SU-DHL-6 (cell line): Measurements from ENCODE around the gene CPA5.

ENCODE experiments used
- H2AFZ ChIP-seq: fragments of 200-600 bp; sonication (generic); 2 replicates; pipeline ENCODE4 v1.6.1; 2014; ENCODE audit warnings: low read depth, mild to moderate bottlenecking, moderate library complexity, mixed read lengths, antibody characterized with exemption, low read length; ENCODE audit not compliant: severe bottlenecking
- H3F3A ChIP-seq: fragments of 200-600 bp; shearing (Covaris generic); 2 replicates; pipeline ENCODE4 v1.6.0; 2016; ENCODE audit warnings: antibody characterized with exemption, mild to moderate bottlenecking; ENCODE audit not compliant: insufficient read depth
- H3K27ac ChIP-seq: fragments of 200-600 bp; sonication (generic); 2 replicates; pipeline ENCODE4 v1.5.1; 2016; ENCODE audit warnings: low read depth, mild to moderate bottlenecking, low read length, moderate library complexity, mixed read lengths
- H3K27me3 ChIP-seq: fragments of 200-600 bp; sonication (generic), shearing (Covaris generic); 2 replicates; pipeline ENCODE4 v1.6.0; 2014; ENCODE audit warnings: mild to moderate bottlenecking, low read length
- H3K36me3 ChIP-seq: fragments of 200-600 bp; sonication (generic); 2 replicates; pipeline ENCODE4 v1.6.1; 2014; ENCODE audit warnings: mild to moderate bottlenecking, low read length, mixed read lengths
- H3K4me2 ChIP-seq: fragments of 300-600, 200-600 bp; shearing (Covaris generic), sonication (generic); 2 replicates; pipeline ENCODE4 v1.6.0; 2014; ENCODE audit warnings: low read length, low read depth, mild to moderate bottlenecking; ENCODE audit not compliant: poor library complexity, severe bottlenecking
- H3K4me3 ChIP-seq: fragments of 200-600 bp; sonication (generic); 2 replicates; pipeline ENCODE4 v1.5.1; 2014; ENCODE audit warnings: antibody characterized with exemption, low read length, mild to moderate bottlenecking, mixed read lengths; ENCODE audit not compliant: insufficient read depth, poor library complexity, severe bottlenecking
- H3K79me2 ChIP-seq: fragments of 200-600 bp; sonication (generic); 2 replicates; pipeline ENCODE4 v1.6.1; 2014; ENCODE audit warnings: mild to moderate bottlenecking, low read length, moderate library complexity; ENCODE audit not compliant: insufficient read depth
- H3K9ac ChIP-seq: fragments of 200-600 bp; sonication (generic); 2 replicates; pipeline ENCODE4 v1.7.0; 2014; ENCODE audit warnings: mild to moderate bottlenecking, low read length
- H3K9me2 ChIP-seq: fragments of 200-600 bp; sonication (generic); replicated peaks from 2 replicates; pipeline ENCODE4 v1.6.1; 2014; ENCODE audit warnings: low read length; ENCODE audit not compliant: insufficient read depth
- H3K9me3 ChIP-seq: fragments of 200-600 bp; sonication (generic); 2 replicates; pipeline ENCODE4 v1.6.1; 2014; ENCODE audit warnings: low read length, mixed read lengths; ENCODE audit not compliant: insufficient read depth
- H4K20me1 ChIP-seq: fragments of 200-600 bp; sonication (generic); 2 replicates; pipeline ENCODE4 v1.6.1; 2014; ENCODE audit warnings: low read depth, mild to moderate bottlenecking, antibody characterized with exemption, low read length, moderate library complexity, mixed read lengths
- EZH2phosphoT487 ChIP-seq: fragments of 200-600 bp; sonication (generic), shearing (Covaris generic); conservative IDR thresholded peaks from 2 replicates; pipeline ENCODE4 v1.6.1; 2018; ENCODE audit warnings: mild to moderate bottlenecking, antibody characterized with exemption, low read length, moderate library complexity, mixed read lengths
- TF ChIP-seq, protein P1 (sequence below): fragments of 200-600 bp; sonication (generic); IDR thresholded peaks from one replicate; pipeline ENCODE4 v1.5.1; 2017; ENCODE audit warnings: antibody characterized with exemption, mild to moderate bottlenecking, low read length, moderate library complexity; ENCODE audit not compliant: insufficient read depth, poor library complexity, severe bottlenecking

Gene CPA5

DNA sequence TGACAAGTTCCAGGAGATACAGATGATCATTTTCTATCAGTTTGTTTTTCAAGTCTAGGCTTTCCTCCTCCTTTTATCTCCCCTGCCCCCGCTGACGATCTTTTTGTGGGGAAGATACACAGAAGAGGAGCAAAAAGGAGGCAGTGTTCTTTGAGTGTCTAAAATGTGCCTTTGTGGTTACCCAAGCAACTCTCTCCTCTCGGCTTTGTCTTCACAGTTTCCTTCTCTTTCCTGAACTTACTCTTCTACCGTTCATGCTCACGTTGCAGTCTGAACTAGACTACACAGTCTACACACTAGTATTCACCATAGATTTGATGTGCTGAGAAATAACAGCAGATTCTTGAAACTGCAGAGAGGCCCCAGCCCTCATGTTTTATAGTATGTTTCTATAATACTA is 72.6 kb downstream of the CPA5 start:
- H4K20me1 ChIP-seq: no peaks in the 10 kb centered on the region
- H3K9me3 ChIP-seq: no peaks in the 10 kb centered on the region
- H3F3A ChIP-seq: no peaks in the 10 kb centered on the region
- H3K4me2 ChIP-seq: no peak overlapping the region
- H2AFZ ChIP-seq: no peak overlapping the region
- no peaks in the 10 kb centered on the region for H3K79me2 ChIP-seq
- no peaks in the 10 kb centered on the region for H3K9me2 ChIP-seq
- no peak overlapping the region for H3K27ac ChIP-seq
- no peaks in the 10 kb centered on the region for H3K27me3 ChIP-seq
- no peak for TF ChIP-seq EZH2phosphoT487
- TF ChIP-seq, protein P1, sequence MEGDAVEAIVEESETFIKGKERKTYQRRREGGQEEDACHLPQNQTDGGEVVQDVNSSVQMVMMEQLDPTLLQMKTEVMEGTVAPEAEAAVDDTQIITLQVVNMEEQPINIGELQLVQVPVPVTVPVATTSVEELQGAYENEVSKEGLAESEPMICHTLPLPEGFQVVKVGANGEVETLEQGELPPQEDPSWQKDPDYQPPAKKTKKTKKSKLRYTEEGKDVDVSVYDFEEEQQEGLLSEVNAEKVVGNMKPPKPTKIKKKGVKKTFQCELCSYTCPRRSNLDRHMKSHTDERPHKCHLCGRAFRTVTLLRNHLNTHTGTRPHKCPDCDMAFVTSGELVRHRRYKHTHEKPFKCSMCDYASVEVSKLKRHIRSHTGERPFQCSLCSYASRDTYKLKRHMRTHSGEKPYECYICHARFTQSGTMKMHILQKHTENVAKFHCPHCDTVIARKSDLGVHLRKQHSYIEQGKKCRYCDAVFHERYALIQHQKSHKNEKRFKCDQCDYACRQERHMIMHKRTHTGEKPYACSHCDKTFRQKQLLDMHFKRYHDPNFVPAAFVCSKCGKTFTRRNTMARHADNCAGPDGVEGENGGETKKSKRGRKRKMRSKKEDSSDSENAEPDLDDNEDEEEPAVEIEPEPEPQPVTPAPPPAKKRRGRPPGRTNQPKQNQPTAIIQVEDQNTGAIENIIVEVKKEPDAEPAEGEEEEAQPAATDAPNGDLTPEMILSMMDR: no peak
- H3K4me3 ChIP-seq: no peak overlapping the region
- H3K9ac ChIP-seq: no peak overlapping the region
- H3K36me3 ChIP-seq: no peaks in the 10 kb centered on the region

DNA sequence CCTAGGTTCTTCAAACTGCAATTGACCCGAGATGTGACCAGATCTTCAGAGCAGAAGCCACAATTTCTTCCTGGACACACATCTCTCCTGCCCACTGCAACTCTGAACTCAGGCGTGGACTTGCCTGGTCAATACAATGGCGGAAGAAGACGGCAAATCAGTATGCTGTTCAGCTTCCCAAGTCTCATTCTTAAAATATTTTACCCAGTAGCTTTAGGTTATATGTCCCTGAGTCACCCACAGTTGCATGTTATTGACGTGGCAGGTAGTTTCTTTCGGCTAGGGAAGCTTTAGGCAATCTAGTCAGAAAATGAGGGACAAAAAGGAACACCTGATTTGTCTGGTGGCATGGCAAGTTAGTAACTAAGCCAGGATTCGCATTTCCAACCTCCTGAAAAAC is 73.7 kb downstream of the CPA5 start:
- Histone ChIP-seq H3K4me3 (no peak overlapping the region), H3K9ac (no peak overlapping the region), H2AFZ (no peak overlapping the region), H3K36me3 (no peaks in the 10 kb centered on the region), H3K27me3 (no peaks in the 10 kb centered on the region), H3F3A (no peaks in the 10 kb centered on the region), H3K9me3 (no peaks in the 10 kb centered on the region), H3K79me2 (no peaks in the 10 kb centered on the region), H3K4me2 (no peak overlapping the region), H3K9me2 (no peaks in the 10 kb centered on the region), H4K20me1 (no peaks in the 10 kb centered on the region), H3K27ac (no peak overlapping the region)
- TF ChIP-seq EZH2phosphoT487: no peak
- TF ChIP-seq, protein P1: no peak
